ENCODE results near the gene PAX6.

- TF ChIP-seq CTCF (conservative IDR thresholded peaks at IDR 0.05; ENCODE audit: low read depth, low read length): no peak
- TF ChIP-seq POLR2A (IDR thresholded peaks at IDR 0.05; ENCODE audit: low read depth, low read length): no peak
- no peak for TF ChIP-seq RCOR1 (IDR thresholded peaks at IDR 0.05; ENCODE audit: insufficient replicate concordance, low read length)
- TF ChIP-seq SMC3 (IDR thresholded peaks at IDR 0.05; ENCODE audit: low read depth, low read length): no peak
- no peak for TF ChIP-seq CEBPB (IDR thresholded peaks at IDR 0.05; ENCODE audit: low read depth, low read length)
- no peak for TF ChIP-seq NFE2L2 (IDR thresholded peaks at IDR 0.05; ENCODE audit: low read depth, low read length)
- TF ChIP-seq RFX5 (IDR thresholded peaks at IDR 0.05; ENCODE audit: low read depth, low read length): no peak
- TF ChIP-seq, protein P1, sequence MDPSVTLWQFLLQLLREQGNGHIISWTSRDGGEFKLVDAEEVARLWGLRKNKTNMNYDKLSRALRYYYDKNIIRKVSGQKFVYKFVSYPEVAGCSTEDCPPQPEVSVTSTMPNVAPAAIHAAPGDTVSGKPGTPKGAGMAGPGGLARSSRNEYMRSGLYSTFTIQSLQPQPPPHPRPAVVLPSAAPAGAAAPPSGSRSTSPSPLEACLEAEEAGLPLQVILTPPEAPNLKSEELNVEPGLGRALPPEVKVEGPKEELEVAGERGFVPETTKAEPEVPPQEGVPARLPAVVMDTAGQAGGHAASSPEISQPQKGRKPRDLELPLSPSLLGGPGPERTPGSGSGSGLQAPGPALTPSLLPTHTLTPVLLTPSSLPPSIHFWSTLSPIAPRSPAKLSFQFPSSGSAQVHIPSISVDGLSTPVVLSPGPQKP (IDR thresholded peaks at IDR 0.05; ENCODE audit: borderline replicate concordance, low read depth, low read length): no peak
- TF ChIP-seq, protein P2, sequence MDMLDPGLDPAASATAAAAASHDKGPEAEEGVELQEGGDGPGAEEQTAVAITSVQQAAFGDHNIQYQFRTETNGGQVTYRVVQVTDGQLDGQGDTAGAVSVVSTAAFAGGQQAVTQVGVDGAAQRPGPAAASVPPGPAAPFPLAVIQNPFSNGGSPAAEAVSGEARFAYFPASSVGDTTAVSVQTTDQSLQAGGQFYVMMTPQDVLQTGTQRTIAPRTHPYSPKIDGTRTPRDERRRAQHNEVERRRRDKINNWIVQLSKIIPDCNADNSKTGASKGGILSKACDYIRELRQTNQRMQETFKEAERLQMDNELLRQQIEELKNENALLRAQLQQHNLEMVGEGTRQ (IDR thresholded peaks at IDR 0.05; ENCODE audit: low read depth, low read length): no peak
- no peak for TF ChIP-seq MXI1 (IDR thresholded peaks at IDR 0.05; ENCODE audit: borderline replicate concordance, low read depth, low read length)
- no peak for TF ChIP-seq RAD21 (IDR thresholded peaks at IDR 0.05; ENCODE audit: low read length)
- TF ChIP-seq MAZ (IDR thresholded peaks at IDR 0.05; ENCODE audit: borderline replicate concordance, low read depth, low read length): no peak
- no peak for TF ChIP-seq BHLHE40 (IDR thresholded peaks at IDR 0.05; ENCODE audit: low read depth, low read length)
Measured at GRCh38 chr11:31809857-31810778, 1.0 kb downstream of the PAX6 start.

Data from IMR-90 (cell line).